ENCODE measurements around the gene UCK1. TPM values are rescaled to one million over a fixed set of nuclear protein-coding genes. Genes with fewer than 3 reads are reported as not detected.

UCK1 gene
- total RNA-seq, 4 donors from 2014 or later = 17.3 to 39.1 (median 24.8) TPM

GRCh38 chr9:131478421-131478868 is 52.6 kb downstream of the UCK1 start:
- H3K27ac ChIP-seq = no peak overlapping the region

DNA sequence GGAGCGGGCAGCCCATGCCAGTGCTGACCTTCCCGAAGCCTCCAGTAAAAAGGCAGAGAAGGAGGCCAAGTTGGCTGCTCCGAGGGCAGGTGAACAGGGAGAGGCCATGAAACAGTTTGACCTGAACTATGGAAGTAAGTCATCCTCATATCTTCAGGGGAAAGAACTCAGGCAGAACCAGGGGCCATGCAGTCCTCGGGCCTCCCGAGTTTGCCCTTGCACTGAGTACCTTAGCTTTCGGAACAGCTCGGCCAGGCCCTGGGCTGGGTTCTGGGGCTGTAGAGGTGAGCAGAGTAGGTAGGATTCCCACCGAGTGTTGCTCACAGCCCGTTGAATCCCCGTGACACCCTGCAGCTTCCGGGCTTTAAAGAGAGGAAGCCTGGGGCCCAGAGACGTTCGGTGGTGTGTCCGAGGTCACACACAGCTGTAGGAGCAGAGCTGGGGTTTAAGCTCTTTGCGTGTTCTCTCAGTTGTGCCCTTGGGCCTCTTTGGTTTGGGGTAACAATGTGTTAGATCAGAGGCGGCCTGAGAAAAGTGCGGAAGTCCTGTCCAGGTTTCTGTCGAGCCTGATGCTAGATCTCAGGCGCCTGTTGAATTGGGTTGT is 53.1 kb downstream of the UCK1 start:
- 66% methylated on average over 4 of the region's 19 CpGs; no CpG with 5 or more reads in 1 of the 2 donors for WGBS, 2 donors
- no peak for DNase-seq
- peaks cover 0 to 32% (median 15%) of the 10 kb centered on the region in 3 donors for H3K4me1 ChIP-seq
- no peaks in the 10 kb centered on the region for H3K27me3 ChIP-seq
- H3K36me3 ChIP-seq = peaks cover 71 to 100% (median 72%) of the 10 kb centered on the region in 3 donors
- no peak overlapping the region for H3K4me3 ChIP-seq
- intact Hi-C loops (cut with DNase I) = no loop called here
- TF ChIP-seq CTCF (IDR thresholded peaks at IDR 0.05) (no peak), POLR2A (IDR thresholded peaks at IDR 0.05) (no peak)
- no peaks in the 10 kb centered on the region for H3K9me3 ChIP-seq
- no peak overlapping the region for H3K27ac ChIP-seq

More at GRCh38 chr9:131478421-131478868, 52.6 kb downstream of the UCK1 start:
- no peak for DNase-seq
- Histone ChIP-seq H3K27me3 (no peaks in the 10 kb centered on the region), H3K4me3 (no peak overlapping the region), H3K4me1 (peaks cover 0 to 37% (median 19%) of the 10 kb centered on the region in 3 donors), H3K36me3 (peaks cover 71 to 100% (median 75%) of the 10 kb centered on the region in 3 donors), H3K9me3 (no peaks in the 10 kb centered on the region)
- intact Hi-C loops (cut with DNase I) = no loop called here
- TF ChIP-seq POLR2A (IDR thresholded peaks at IDR 0.05) (no peak), CTCF (IDR thresholded peaks at IDR 0.05) (peak in 4 of 6 experiments; percentile 13 to 62 (median 38))
- WGBS, 2 donors = 58 to 67% methylated on average over 3 to 11 of the region's 12 CpGs

DNA sequence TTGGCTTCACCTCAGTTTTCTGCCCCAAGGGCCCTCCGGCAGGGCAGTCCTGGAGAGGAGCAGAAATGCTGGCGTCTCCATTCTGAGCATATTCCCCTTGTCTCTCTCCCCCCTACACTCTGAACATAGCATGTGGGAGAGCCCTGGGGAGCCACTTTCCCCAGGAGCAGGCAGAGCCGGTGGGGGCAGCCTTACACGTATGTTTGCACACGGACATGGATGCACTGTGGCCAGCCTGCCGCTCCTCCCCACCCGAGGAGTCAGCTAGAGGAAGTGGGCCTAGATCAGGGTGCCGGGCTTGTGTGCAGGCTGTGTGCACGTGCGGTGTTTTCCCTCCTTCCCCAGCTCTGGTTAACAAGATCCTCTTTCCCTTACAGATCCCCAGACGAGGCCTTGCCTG is 53.7 kb downstream of the UCK1 start:
- Histone ChIP-seq H3K4me1 (peaks cover 0 to 26% (median 15%) of the 10 kb centered on the region in 3 donors), H3K4me3 (no peak overlapping the region), H3K9me3 (no peaks in the 10 kb centered on the region), H3K27ac (no peak overlapping the region), H3K36me3 (peaks cover 67 to 100% (median 68%) of the 10 kb centered on the region in 3 donors), H3K27me3 (no peaks in the 10 kb centered on the region)
- WGBS, 2 donors = 81 to 86% methylated on average over 6 to 7 of the region's 11 CpGs
- no peak for TF ChIP-seq CTCF (IDR thresholded peaks at IDR 0.05)
- no peak for TF ChIP-seq POLR2A (IDR thresholded peaks at IDR 0.05)
- intact Hi-C loops (cut with DNase I) = no loop called here
- no peak for DNase-seq

DNA sequence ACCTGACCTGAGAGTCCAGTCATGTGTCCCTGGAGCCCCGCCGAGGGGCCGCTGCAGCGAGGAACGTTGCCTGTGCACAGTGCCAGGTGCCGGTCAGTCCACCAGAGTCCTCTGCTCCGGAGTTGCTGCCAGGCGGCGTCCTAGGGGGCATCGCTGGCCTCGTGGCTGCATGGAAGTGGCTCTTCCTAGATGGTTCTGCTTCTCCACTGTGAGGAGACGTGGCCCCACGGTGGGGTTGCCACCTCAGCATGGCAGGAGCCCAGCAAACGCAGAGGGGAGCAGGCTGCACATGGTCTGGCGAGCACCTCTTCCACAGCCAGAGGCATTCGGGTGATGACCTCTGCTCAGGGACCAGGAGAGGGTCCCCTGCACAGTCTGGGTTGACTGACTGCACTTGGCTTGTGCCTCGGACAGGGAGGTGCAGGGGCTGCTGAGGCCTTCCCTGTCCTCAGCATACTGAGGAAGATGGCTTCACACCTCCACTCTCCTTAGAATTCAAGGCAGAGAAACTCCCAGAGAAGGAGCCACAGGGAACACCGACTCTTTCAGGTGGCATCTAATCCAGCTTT is 54.2 kb downstream of the UCK1 start:
- DNase-seq = no peak
- Histone ChIP-seq H3K4me1 (peaks cover 0 to 21% (median 14%) of the 10 kb centered on the region in 3 donors), H3K9me3 (no peaks in the 10 kb centered on the region), H3K36me3 (peaks cover 63 to 100% (median 65%) of the 10 kb centered on the region in 3 donors), H3K27ac (no peak overlapping the region), H3K27me3 (no peaks in the 10 kb centered on the region), H3K4me3 (no peak overlapping the region)
- 88% methylated on average over 1 of the region's 18 CpGs; no CpG with 5 or more reads in 1 of the 2 donors for WGBS, 2 donors
- intact Hi-C loops (cut with DNase I) = no loop called here
- TF ChIP-seq POLR2A (IDR thresholded peaks at IDR 0.05) = no peak
- TF ChIP-seq CTCF (IDR thresholded peaks at IDR 0.05) = no peak

Measured in esophagus squamous epithelium (tissue), 5 donors.